ENCODE measurements around the gene PSMD6. TPM values are rescaled to one million over a fixed set of nuclear protein-coding genes. Genes with fewer than 3 reads are reported as not detected.

PSMD6 gene
- total and polyA plus RNA-seq, 10 of the 15 experiments (the other 5 are each of a cell fraction or from before 2014, with no cell fraction given): 68.7 to 199 (median 106) TPM

DNA sequence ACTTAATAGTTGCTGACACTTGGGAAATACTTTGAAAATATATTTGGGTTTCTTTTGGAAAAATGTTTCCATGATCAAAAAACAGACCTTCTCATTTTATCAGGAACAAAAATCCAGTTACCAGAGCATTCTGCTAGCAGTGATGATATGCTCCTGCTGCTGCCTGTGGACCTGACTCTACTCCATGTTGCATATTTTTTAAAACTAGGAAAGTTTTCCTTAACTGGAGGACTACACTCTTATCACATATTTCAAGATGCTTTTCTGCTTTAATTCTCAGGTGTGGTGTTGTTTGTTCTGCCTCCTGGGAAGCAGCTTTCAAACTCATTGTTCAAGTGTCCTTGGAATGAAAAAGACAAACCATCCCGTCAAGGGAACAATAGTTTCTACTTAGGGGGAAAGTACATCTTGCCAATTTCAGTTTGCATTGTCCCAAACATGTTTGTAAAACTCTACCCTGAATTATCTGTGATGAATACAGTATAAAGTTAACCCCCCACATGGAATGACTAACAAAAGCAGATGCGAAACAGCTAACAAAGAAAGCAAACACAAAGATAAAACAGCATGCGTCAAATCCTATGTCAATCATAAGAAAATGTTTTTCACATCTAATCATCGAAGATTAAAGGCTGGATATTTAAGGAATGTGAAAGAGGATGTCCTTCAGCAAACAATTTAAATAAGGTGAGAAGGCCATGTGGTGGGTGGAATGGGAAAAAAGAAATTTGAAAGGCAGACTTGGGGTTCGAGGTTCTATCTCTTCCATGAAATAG is 40.1 kb upstream of the PSMD6 start (continued):
- TF ChIP-seq, protein P1, sequence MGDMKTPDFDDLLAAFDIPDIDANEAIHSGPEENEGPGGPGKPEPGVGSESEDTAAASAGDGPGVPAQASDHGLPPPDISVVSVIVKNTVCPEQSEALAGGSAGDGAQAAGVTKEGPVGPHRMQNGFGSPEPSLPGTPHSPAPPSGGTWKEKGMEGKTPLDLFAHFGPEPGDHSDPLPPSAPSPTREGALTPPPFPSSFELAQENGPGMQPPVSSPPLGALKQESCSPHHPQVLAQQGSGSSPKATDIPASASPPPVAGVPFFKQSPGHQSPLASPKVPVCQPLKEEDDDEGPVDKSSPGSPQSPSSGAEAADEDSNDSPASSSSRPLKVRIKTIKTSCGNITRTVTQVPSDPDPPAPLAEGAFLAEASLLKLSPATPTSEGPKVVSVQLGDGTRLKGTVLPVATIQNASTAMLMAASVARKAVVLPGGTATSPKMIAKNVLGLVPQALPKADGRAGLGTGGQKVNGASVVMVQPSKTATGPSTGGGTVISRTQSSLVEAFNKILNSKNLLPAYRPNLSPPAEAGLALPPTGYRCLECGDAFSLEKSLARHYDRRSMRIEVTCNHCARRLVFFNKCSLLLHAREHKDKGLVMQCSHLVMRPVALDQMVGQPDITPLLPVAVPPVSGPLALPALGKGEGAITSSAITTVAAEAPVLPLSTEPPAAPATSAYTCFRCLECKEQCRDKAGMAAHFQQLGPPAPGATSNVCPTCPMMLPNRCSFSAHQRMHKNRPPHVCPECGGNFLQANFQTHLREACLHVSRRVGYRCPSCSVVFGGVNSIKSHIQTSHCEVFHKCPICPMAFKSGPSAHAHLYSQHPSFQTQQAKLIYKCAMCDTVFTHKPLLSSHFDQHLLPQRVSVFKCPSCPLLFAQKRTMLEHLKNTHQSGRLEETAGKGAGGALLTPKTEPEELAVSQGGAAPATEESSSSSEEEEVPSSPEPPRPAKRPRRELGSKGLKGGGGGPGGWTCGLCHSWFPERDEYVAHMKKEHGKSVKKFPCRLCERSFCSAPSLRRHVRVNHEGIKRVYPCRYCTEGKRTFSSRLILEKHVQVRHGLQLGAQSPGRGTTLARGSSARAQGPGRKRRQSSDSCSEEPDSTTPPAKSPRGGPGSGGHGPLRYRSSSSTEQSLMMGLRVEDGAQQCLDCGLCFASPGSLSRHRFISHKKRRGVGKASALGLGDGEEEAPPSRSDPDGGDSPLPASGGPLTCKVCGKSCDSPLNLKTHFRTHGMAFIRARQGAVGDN (IDR thresholded peaks at IDR 0.05): no peak
- TF ChIP-seq, protein P2, sequence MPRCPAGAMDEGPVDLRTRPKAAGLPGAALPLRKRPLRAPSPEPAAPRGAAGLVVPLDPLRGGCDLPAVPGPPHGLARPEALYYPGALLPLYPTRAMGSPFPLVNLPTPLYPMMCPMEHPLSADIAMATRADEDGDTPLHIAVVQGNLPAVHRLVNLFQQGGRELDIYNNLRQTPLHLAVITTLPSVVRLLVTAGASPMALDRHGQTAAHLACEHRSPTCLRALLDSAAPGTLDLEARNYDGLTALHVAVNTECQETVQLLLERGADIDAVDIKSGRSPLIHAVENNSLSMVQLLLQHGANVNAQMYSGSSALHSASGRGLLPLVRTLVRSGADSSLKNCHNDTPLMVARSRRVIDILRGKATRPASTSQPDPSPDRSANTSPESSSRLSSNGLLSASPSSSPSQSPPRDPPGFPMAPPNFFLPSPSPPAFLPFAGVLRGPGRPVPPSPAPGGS (IDR thresholded peaks at IDR 0.05; ENCODE audit: borderline replicate concordance, insufficient read depth, low read depth, low read length, poor library complexity, severe bottlenecking): no peak
- no peak for TF ChIP-seq BCL11A (IDR thresholded peaks at IDR 0.05; ENCODE audit: low read depth, low read length)
- TF ChIP-seq SREBF2 (IDR thresholded peaks at IDR 0.05; ENCODE audit: low read length): no peak
- no peak for TF ChIP-seq JUND (IDR thresholded peaks at IDR 0.05; ENCODE audit: low read depth, low read length)
- TF ChIP-seq HDAC6 (IDR thresholded peaks at IDR 0.05; ENCODE audit: unreplicated experiment): no peak
- TF ChIP-seq, protein P3, sequence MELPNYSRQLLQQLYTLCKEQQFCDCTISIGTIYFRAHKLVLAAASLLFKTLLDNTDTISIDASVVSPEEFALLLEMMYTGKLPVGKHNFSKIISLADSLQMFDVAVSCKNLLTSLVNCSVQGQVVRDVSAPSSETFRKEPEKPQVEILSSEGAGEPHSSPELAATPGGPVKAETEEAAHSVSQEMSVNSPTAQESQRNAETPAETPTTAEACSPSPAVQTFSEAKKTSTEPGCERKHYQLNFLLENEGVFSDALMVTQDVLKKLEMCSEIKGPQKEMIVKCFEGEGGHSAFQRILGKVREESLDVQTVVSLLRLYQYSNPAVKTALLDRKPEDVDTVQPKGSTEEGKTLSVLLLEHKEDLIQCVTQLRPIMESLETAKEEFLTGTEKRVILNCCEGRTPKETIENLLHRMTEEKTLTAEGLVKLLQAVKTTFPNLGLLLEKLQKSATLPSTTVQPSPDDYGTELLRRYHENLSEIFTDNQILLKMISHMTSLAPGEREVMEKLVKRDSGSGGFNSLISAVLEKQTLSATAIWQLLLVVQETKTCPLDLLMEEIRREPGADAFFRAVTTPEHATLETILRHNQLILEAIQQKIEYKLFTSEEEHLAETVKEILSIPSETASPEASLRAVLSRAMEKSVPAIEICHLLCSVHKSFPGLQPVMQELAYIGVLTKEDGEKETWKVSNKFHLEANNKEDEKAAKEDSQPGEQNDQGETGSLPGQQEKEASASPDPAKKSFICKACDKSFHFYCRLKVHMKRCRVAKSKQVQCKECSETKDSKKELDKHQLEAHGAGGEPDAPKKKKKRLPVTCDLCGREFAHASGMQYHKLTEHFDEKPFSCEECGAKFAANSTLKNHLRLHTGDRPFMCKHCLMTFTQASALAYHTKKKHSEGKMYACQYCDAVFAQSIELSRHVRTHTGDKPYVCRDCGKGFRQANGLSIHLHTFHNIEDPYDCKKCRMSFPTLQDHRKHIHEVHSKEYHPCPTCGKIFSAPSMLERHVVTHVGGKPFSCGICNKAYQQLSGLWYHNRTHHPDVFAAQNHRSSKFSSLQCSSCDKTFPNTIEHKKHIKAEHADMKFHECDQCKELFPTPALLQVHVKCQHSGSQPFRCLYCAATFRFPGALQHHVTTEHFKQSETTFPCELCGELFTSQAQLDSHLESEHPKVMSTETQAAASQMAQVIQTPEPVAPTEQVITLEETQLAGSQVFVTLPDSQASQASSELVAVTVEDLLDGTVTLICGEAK (IDR thresholded peaks at IDR 0.05; ENCODE audit: borderline replicate concordance): no peak
- TF ChIP-seq EZH2 (IDR thresholded peaks at IDR 0.05; ENCODE audit: borderline replicate concordance, control insufficient read depth, low read depth, low read length): no peak
- TF ChIP-seq, protein P4, sequence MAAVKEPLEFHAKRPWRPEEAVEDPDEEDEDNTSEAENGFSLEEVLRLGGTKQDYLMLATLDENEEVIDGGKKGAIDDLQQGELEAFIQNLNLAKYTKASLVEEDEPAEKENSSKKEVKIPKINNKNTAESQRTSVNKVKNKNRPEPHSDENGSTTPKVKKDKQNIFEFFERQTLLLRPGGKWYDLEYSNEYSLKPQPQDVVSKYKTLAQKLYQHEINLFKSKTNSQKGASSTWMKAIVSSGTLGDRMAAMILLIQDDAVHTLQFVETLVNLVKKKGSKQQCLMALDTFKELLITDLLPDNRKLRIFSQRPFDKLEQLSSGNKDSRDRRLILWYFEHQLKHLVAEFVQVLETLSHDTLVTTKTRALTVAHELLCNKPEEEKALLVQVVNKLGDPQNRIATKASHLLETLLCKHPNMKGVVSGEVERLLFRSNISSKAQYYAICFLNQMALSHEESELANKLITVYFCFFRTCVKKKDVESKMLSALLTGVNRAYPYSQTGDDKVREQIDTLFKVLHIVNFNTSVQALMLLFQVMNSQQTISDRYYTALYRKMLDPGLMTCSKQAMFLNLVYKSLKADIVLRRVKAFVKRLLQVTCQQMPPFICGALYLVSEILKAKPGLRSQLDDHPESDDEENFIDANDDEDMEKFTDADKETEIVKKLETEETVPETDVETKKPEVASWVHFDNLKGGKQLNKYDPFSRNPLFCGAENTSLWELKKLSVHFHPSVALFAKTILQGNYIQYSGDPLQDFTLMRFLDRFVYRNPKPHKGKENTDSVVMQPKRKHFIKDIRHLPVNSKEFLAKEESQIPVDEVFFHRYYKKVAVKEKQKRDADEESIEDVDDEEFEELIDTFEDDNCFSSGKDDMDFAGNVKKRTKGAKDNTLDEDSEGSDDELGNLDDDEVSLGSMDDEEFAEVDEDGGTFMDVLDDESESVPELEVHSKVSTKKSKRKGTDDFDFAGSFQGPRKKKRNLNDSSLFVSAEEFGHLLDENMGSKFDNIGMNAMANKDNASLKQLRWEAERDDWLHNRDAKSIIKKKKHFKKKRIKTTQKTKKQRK (IDR thresholded peaks at IDR 0.05; ENCODE audit: low read depth, low read length): no peak
- TF ChIP-seq SPI1 (IDR thresholded peaks at IDR 0.05; ENCODE audit: borderline replicate concordance, insufficient read depth, low read depth, low read length): no peak
